ENCODE measurements around the gene JAZF1.

- TF ChIP-seq, protein P1, sequence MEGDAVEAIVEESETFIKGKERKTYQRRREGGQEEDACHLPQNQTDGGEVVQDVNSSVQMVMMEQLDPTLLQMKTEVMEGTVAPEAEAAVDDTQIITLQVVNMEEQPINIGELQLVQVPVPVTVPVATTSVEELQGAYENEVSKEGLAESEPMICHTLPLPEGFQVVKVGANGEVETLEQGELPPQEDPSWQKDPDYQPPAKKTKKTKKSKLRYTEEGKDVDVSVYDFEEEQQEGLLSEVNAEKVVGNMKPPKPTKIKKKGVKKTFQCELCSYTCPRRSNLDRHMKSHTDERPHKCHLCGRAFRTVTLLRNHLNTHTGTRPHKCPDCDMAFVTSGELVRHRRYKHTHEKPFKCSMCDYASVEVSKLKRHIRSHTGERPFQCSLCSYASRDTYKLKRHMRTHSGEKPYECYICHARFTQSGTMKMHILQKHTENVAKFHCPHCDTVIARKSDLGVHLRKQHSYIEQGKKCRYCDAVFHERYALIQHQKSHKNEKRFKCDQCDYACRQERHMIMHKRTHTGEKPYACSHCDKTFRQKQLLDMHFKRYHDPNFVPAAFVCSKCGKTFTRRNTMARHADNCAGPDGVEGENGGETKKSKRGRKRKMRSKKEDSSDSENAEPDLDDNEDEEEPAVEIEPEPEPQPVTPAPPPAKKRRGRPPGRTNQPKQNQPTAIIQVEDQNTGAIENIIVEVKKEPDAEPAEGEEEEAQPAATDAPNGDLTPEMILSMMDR (IDR thresholded peaks at IDR 0.05), result no peak
- TF ChIP-seq POLR2AphosphoS5 (IDR thresholded peaks at IDR 0.05; ENCODE audit: insufficient read depth in 1 of 2, low read depth in 1 of 2) (no peak), POLR2A (IDR thresholded peaks at IDR 0.05) (no peak)
Measured at GRCh38 chr7:28008911-28009310, 171.7 kb downstream of the JAZF1 start.
